Ramos (cell line): ENCODE measurements around the gene DNAJC13.

Source experiments
- in situ Hi-C: fragments of 300-500 bp; cut with MboI; formaldehyde crosslinking; loops from one replicate; pipeline ENCODE4 v1.14.3; 2022; ENCODE audit warnings: low sequenced_read_pairs; ENCODE audit not compliant: unreplicated experiment

Gene DNAJC13

DNA sequence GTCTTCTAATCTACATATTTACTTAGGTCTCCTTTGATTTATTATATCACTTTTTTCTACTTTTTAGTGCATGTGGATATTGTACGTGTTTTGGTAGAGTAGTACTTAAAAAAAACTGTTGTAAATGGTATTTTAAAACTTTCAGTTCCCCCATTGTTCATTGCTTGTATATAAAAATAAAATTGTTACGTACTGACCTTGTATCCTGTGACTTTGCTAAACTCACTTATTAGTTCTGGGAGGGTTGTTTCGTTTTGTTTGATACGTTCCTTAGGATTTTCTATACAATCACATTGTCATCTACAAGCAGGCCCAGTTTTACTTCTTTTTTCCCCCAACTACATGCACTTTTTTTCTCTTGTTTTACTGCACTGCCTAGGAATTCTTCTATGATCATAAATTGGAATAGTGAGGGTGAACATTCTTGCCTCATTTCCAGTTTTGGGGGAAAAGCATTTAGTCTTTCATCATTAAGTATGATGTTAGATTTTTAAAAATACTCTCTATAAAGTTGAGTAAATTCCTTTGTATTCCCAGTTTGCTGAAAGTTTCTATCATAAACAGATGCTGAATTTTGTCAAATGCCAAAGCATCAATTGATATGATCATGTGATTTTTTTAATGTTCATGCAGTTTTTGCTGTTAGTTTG lies 146.2 kb downstream of the DNAJC13 start:
- in situ Hi-C loops = no loop called here

DNA sequence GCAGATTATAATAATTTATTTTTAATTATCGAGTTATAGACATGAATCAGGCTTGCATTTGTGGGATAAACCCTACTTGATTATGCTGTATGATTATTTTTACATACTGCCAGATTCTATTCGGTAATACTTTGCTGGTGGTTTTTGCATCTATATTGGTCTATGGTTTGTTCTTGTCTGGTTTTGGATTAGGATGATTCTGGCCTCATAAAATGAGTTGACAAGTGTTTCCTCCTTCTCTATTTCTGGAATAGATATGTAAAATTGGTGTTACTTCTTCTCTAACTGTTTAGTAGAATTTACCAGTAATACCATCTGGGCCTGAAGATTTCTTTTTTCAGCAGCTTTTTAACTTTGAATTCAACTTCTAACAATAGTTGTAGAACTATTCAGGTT lies 146.8 kb downstream of the DNAJC13 start:
- in situ Hi-C loops = no loop called here

DNA sequence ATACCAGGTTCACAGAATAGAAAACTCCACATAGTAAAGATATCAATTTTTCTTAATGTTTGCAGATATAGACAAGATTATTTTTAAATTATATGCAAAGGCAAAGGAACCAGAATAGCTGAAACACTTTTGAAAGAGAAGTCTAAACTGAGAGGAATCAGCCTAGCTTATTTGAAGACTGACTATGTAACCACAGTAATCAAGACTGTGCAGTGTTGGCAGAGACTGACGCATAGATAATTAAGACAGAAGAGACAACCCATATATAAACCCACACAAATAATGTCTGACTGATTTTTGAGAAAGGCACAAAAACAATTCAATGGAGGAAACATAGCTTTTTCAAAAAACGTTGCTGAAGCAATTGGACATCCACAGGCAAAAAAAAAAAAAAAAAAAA lies 151.1 kb downstream of the DNAJC13 start:
- in situ Hi-C loops = no loop called here

DNA sequence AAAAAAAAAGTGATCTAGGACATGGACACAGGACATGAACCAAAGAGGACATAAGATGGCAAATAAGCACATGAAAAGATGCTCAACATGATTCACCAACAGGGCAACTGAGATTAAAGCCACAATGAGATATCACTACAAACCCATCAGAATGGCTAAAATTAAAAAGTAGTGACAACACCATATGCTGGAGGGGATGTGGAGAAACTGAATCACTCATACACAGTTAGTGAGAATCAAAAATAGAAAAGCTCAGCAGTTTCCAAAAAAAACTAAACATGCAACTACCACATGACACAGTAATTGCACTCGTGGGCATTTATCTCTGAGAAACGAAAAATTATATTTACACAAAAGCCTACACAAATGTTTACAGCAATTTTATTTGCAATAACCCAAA lies 151.9 kb downstream of the DNAJC13 start:
- in situ Hi-C loops = no loop called here

DNA sequence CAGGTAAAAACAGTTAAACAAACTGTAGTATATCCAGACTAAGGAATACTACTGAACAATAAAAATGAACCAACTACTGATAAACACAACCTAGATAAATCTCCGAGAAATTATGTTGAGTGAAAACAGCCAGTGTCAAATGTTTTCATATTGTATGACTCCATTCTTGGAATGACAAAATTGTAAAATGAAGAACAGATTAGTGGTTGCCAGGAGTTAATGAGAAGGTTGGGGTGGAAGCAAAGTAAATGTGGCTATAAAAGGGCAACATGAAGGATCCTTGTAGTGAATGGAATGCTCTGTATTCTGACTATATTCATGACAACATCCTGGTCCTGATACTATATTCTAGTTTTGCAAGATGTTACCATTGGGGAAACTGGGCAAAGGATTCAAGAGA lies 152.3 kb downstream of the DNAJC13 start:
- in situ Hi-C loops = no loop called here

DNA sequence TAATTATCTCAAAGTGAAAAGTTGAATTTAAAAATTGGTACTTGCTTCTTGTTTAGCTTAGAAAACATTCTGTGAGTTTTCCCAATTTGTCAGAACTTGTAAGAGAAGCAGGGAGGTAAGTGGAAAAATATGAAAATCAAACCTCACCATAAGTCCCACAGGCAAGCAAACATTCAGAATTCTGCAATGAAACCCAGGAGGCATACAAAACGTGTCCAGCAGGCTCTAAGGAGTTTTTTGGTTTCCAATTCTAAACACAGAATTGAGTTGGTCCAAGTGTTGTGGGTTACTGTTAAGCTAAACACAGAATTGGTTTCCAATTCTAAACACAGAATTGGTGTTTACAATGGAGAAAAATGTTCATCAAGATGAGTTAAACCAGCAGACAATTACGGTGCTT lies 152.7 kb downstream of the DNAJC13 start:
- in situ Hi-C loops = no loop called here

DNA sequence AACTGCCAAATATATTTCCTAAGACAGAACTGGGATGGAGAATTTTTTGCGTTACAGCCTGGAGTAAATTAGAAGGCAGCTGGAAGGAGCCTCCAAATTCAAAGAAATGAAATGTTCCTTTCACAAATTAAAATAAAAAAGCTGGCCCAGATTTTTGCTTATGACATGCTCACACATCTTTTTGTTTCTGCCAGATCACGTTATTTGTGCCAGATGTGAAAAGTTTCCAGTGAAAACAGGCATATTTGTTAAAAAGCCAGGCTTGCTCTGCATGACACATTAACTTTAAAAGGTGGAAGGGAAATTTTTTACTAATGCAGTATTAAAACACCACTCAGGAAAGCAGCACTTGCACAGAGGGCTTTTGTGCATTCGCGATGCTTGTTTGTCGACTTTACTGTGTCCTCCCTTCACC lies 156.5 kb downstream of the DNAJC13 start:
- in situ Hi-C loops = no loop called here

DNA sequence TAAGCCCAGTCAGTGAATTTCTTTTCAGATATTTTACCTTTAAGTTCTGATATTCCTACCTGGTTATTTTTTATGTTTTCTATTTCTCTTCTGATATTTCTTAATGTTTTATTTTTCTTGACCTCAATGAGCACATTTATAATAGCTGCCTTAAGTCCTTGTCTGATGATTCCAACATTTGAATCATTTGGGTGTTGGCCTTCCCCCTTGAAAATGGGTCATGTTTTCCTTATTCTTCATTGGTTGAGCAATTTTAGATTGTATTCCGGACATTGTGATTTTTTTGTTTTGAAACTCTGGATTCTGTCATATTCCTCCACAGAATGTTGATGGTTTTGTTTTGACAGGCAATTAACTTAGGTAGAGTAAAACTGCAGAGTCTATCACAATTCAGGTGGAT lies 170.1 kb downstream of the DNAJC13 start:
- in situ Hi-C loops = no loop called here
